Liver (tissue), 9 donors: Measurements from ENCODE around the gene GPALPP1. TPM values are rescaled to one million over a fixed set of nuclear protein-coding genes. Genes with fewer than 3 reads are reported as not detected.

ENCODE experiments used
- DNase-seq: peaks from one replicate; pipeline ENCODE4 v3.0.0-alpha.2; 2017; ENCODE audit warnings: low spot score
- H3K27ac ChIP-seq, 2 donors: one replicate each; pipeline ENCODE4 v1.7.0; 2013; ENCODE audit warnings: inconsistent platforms in 2 of 2, low read length in 2 of 2, control low read depth in 1 of 2, low read depth in 1 of 2, mild to moderate bottlenecking in 1 of 2
- H3K27me3 ChIP-seq, 4 donors: one replicate each; pipeline versions ENCODE4 v1.6.1 to v1.7.0; 2013; ENCODE audit warnings: low read length in 3 of 4, inconsistent platforms in 1 of 4, mild to moderate bottlenecking in 1 of 4, moderate library complexity in 1 of 4; ENCODE audit not compliant: control insufficient read depth in 4 of 4, insufficient read depth in 4 of 4
- H3K36me3 ChIP-seq, 4 donors: one replicate each; pipeline versions ENCODE4 v1.6.1 to v1.7.0; 2013; ENCODE audit warnings: low read length in 3 of 4, mild to moderate bottlenecking in 3 of 4, low read depth in 1 of 4, moderate library complexity in 1 of 4; ENCODE audit not compliant: control insufficient read depth in 4 of 4, insufficient read depth in 3 of 4
- H3K4me1 ChIP-seq, 4 donors: one replicate each; pipeline versions ENCODE4 v1.6.1 to v1.7.0; 2013; ENCODE audit warnings: low read length in 3 of 4, mild to moderate bottlenecking in 3 of 4, moderate library complexity in 1 of 4; ENCODE audit not compliant: control insufficient read depth in 4 of 4, insufficient read depth in 4 of 4
- H3K4me3 ChIP-seq, 3 donors: one replicate each; pipeline versions ENCODE4 v1.6.1 to v1.7.0; 2013; ENCODE audit warnings: low read length in 3 of 3, control low read depth in 1 of 3, low read depth in 1 of 3, mild to moderate bottlenecking in 1 of 3
- H3K9ac ChIP-seq, 2 donors: one replicate each; pipeline ENCODE4 v1.7.0; 2013; ENCODE audit warnings: low read length in 2 of 2, mild to moderate bottlenecking in 2 of 2, moderate library complexity in 2 of 2, control low read depth in 1 of 2, low read depth in 1 of 2
- H3K9me3 ChIP-seq, 4 donors: one replicate each; pipeline versions ENCODE4 v1.6.1 to v1.7.0; 2013; ENCODE audit warnings: low read length in 3 of 4; ENCODE audit not compliant: control insufficient read depth in 4 of 4
- EGR1 ChIP-seq, 2 donors: IDR thresholded peaks; 2 replicates each; pipeline ENCODE4 v1.6.1; 2016 to 2018; ENCODE audit warnings: antibody characterized with exemption in 2 of 2, low read depth in 2 of 2
- FOXA1 ChIP-seq: IDR thresholded peaks from 2 replicates; pipeline ENCODE4 v1.6.1; 2016; ENCODE audit warnings: antibody characterized with exemption
- FOXA2 ChIP-seq: IDR thresholded peaks from 2 replicates; pipeline ENCODE4 v1.6.1; 2016; ENCODE audit warnings: antibody characterized with exemption
- GABPA ChIP-seq, 2 donors: IDR thresholded peaks in 1 of 2; conservative IDR thresholded peaks in 1 of 2; 2 replicates each; pipeline ENCODE4 v1.6.1; 2016; ENCODE audit warnings: antibody characterized with exemption in 2 of 2, mild to moderate bottlenecking in 1 of 2, moderate library complexity in 1 of 2
- HNF4A ChIP-seq, 2 donors: conservative IDR thresholded peaks; 2 replicates each; pipeline ENCODE4 v1.6.1; 2016; ENCODE audit warnings: antibody characterized with exemption in 2 of 2, mild to moderate bottlenecking in 2 of 2
- JUND ChIP-seq, 2 donors: IDR thresholded peaks; 2 replicates each; pipeline ENCODE4 v1.6.1; 2016; ENCODE audit warnings: antibody characterized with exemption in 2 of 2
- MAX ChIP-seq: IDR thresholded peaks from 2 replicates; pipeline ENCODE4 v1.6.1; 2016; ENCODE audit warnings: antibody characterized with exemption
- NR2F2 ChIP-seq: IDR thresholded peaks from 2 replicates; pipeline ENCODE4 v1.6.1; 2016; ENCODE audit warnings: antibody characterized with exemption
- RAD21 ChIP-seq, 2 donors: IDR thresholded peaks; 2 replicates each; pipeline ENCODE4 v1.6.1; 2016; ENCODE audit warnings: antibody characterized with exemption in 2 of 2, mild to moderate bottlenecking in 2 of 2
- REST ChIP-seq: IDR thresholded peaks from 2 replicates; pipeline ENCODE4 v1.6.1; 2016; ENCODE audit warnings: antibody characterized with exemption, mild to moderate bottlenecking
- RXRA ChIP-seq, 2 donors: IDR thresholded peaks; 2 replicates each; pipeline ENCODE4 v1.6.1; 2017 to 2018; ENCODE audit warnings: antibody characterized with exemption in 2 of 2, mild to moderate bottlenecking in 1 of 2
- SP1 ChIP-seq: IDR thresholded peaks from 2 replicates; pipeline ENCODE4 v1.6.1; 2018; ENCODE audit warnings: antibody characterized with exemption, mild to moderate bottlenecking
- YY1 ChIP-seq: IDR thresholded peaks from 2 replicates; pipeline ENCODE4 v1.6.1; 2016; ENCODE audit warnings: antibody characterized with exemption, mild to moderate bottlenecking
- ZBTB33 ChIP-seq: IDR thresholded peaks from 2 replicates; pipeline ENCODE4 v1.6.1; 2016; ENCODE audit warnings: antibody characterized with exemption
- WGBS: extraction: QIAGEN DNeasy Blood & Tissue Kit; methylation state at CpG from one replicate; pipeline ENCODE4 v1.1.7; 2013; 5-methylcytosine and 5-hydroxymethylcytosine counted together
- polyA plus RNA-seq, 2 donors: library from polyadenylated mRNA; stranded (reverse) in 1 of 2; unstranded in 1 of 2; fragments of 200-250 nt in 1 of 2; fragments of >200 nt in 1 of 2; fragmentation: Nextera tagmentation in 1 of 2; extraction: Ambion mirVana in 1 of 2; gene quantifications; one replicate each; pipeline versions ENCODE4 v1.2.1 to v1.2.3, GENCODE V29; 2013 to 2015
- total RNA-seq, 2 donors: library from RNA; depleted of rRNA; stranded (reverse); fragments of >200 nt; gene quantifications; one replicate each; pipeline ENCODE4 v1.2.3, GENCODE V29; 2014
- TF ChIP-seq, protein P1 (sequence below): fragments of 150-350 bp; IDR thresholded peaks from 2 replicates; pipeline ENCODE4 v1.5.1; 2017; ENCODE audit warnings: improper control_type of control experiment, low read depth, low read length; ENCODE audit not compliant: missing input control
- TF ChIP-seq, protein P2 (sequence below): IDR thresholded peaks from 2 replicates; pipeline ENCODE4 v1.6.1; 2016; ENCODE audit warnings: antibody characterized with exemption
- donor health status: healthy.
- donor health status: healthy.
- donor health status: healthy.
- donor health status: healthy.
- donor health status: healthy.

The GPALPP1 gene
- total and polyA plus RNA-seq, 4 donors: 4.7 to 15.7 (median 10.0) TPM

GRCh38 chr13:45007823-45008222 lies 18.5 kb downstream of the GPALPP1 start:
- Histone ChIP-seq H3K36me3 (peaks cover 3 to 25% (median 22%) of the 10 kb centered on the region in 4 donors), H3K4me1 (no peaks in the 10 kb centered on the region), H3K4me3 (no peak overlapping the region), H3K27ac (no peak overlapping the region), H3K9me3 (no peaks in the 10 kb centered on the region), H3K9ac (no peak overlapping the region), H3K27me3 (no peaks in the 10 kb centered on the region)
- no peak for DNase-seq
- WGBS: 96% methylated on average over 1 of the region's 1 CpG
- TF ChIP-seq FOXA1: no peak
- TF ChIP-seq FOXA2: no peak
- TF ChIP-seq HNF4A (conservative IDR thresholded peaks at IDR 0.05): no peak
- TF ChIP-seq JUND (IDR thresholded peaks at IDR 0.05): no peak

DNA sequence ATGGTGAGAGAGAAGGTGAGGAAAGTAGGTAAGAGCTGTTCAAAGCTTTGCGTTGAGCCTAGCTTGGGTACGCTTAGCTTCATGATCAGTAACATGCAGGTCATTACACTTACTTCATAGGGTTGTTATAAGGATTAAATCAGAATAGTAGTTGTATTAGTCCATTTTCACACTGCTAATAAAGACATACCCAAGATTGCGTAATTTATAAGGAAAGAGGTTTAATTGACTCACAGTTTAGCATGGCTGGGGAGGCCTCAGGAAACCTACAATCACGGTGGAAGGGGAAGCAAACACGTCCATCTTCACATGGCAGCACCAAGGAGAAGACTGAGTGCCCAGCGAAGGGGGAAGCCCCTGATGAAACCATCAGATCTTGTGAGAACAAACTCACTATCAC lies 21.9 kb downstream of the GPALPP1 start:
- DNase-seq: no peak
- 95% methylated on average over 6 of the region's 6 CpGs for WGBS
- no peaks in the 10 kb centered on the region for H3K9me3 ChIP-seq
- TF ChIP-seq GABPA (IDR thresholded peaks at IDR 0.05 in 1 of 2, conservative IDR thresholded peaks at IDR 0.05 in 1 of 2): no peak
- TF ChIP-seq RAD21 (IDR thresholded peaks at IDR 0.05): no peak
- TF ChIP-seq, protein P1, sequence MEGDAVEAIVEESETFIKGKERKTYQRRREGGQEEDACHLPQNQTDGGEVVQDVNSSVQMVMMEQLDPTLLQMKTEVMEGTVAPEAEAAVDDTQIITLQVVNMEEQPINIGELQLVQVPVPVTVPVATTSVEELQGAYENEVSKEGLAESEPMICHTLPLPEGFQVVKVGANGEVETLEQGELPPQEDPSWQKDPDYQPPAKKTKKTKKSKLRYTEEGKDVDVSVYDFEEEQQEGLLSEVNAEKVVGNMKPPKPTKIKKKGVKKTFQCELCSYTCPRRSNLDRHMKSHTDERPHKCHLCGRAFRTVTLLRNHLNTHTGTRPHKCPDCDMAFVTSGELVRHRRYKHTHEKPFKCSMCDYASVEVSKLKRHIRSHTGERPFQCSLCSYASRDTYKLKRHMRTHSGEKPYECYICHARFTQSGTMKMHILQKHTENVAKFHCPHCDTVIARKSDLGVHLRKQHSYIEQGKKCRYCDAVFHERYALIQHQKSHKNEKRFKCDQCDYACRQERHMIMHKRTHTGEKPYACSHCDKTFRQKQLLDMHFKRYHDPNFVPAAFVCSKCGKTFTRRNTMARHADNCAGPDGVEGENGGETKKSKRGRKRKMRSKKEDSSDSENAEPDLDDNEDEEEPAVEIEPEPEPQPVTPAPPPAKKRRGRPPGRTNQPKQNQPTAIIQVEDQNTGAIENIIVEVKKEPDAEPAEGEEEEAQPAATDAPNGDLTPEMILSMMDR: no peak
- no peak for TF ChIP-seq YY1
- no peak for TF ChIP-seq EGR1 (IDR thresholded peaks at IDR 0.05; ENCODE audit: low read depth in 2 of 2)
- TF ChIP-seq FOXA1: no peak
- TF ChIP-seq NR2F2: no peak
- no peak for TF ChIP-seq HNF4A (conservative IDR thresholded peaks at IDR 0.05)
- TF ChIP-seq REST: no peak
- no peak for TF ChIP-seq JUND (IDR thresholded peaks at IDR 0.05)
- TF ChIP-seq ZBTB33: no peak
- no peak for TF ChIP-seq RXRA (IDR thresholded peaks at IDR 0.05)
- no peak for TF ChIP-seq FOXA2
- TF ChIP-seq SP1: no peak
- TF ChIP-seq MAX: no peak
- TF ChIP-seq, protein P2, sequence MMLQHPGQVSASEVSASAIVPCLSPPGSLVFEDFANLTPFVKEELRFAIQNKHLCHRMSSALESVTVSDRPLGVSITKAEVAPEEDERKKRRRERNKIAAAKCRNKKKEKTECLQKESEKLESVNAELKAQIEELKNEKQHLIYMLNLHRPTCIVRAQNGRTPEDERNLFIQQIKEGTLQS: no peak
- no peaks in the 10 kb centered on the region for H3K4me1 ChIP-seq
- H3K36me3 ChIP-seq: peaks cover 2 to 33% (median 22%) of the 10 kb centered on the region in 4 donors
- H3K9ac ChIP-seq: no peak overlapping the region
- no peak overlapping the region for H3K4me3 ChIP-seq
- no peak overlapping the region for H3K27ac ChIP-seq
- H3K27me3 ChIP-seq: no peaks in the 10 kb centered on the region
